ENCODE data around the gene DECR2.

- no peak for TF ChIP-seq CTCF (IDR thresholded peaks at IDR 0.05)
- TF ChIP-seq POLR2A (IDR thresholded peaks at IDR 0.05), result no peak
Measured at GRCh38 chr16:450385-450784, 48.7 kb downstream of the DECR2 start.
